HG02973 (cell line): ENCODE measurements around the gene DROSHA.

Source experiments
- ATAC-seq: cut with Tn5 transposase; IDR thresholded peaks from one replicate; pipeline ENCODE4 v1.9.1; 2021; ENCODE audit warnings: moderate library complexity; ENCODE audit not compliant: unreplicated experiment

The DROSHA gene

GRCh38 chr5:31470608-31471007 is 61.3 kb downstream of the DROSHA start:
- no peak for ATAC-seq

DNA sequence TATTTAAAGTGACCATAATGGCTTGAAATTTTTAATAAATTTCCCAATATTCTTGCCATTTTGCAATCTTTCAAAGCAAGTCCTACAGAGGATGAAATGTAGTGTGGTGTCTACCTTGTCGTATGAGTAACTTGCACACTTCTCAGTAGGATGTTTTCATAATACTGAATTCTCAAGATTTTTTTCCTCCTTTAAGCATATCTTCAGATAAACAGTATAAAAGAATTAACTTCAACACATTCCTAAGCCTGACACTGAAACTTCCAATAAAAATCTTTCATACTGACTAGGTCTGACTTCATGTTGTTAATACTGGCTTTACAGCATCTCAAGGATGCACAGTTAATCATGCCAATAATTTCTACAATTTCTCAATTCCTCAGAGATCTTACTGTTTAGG is 62.0 kb downstream of the DROSHA start:
- ATAC-seq: no peak

- ATAC-seq: no peak
Observed at GRCh38 chr5:31469466-31469865, 62.4 kb downstream of the DROSHA start.

GRCh38 chr5:31465291-31465690 is 66.6 kb downstream of the DROSHA start:
- no peak for ATAC-seq

DNA sequence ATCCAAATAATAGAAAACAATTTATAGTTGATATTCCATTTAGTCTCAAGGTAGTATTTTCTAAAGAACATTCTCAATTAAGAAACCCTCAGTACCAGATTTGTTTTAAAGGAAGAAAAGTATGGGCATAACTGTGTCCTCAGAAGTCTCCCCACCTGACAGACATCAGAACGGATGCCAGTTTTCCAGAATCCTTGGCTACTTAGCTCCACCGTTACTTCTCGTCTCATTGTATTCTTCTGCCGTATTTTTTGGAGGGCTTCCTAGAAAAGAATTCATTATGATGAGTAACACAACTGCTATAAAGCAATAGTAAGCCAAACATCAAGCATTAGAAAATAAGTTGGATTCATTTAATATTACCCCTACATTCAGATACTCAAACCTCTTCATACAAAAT is 67.8 kb downstream of the DROSHA start:
- no peak for ATAC-seq

GRCh38 chr5:31463351-31463750 is 68.5 kb downstream of the DROSHA start:
- ATAC-seq: no peak

- no peak for ATAC-seq
Observed at GRCh38 chr5:31459594-31459993, 72.3 kb downstream of the DROSHA start.

DNA sequence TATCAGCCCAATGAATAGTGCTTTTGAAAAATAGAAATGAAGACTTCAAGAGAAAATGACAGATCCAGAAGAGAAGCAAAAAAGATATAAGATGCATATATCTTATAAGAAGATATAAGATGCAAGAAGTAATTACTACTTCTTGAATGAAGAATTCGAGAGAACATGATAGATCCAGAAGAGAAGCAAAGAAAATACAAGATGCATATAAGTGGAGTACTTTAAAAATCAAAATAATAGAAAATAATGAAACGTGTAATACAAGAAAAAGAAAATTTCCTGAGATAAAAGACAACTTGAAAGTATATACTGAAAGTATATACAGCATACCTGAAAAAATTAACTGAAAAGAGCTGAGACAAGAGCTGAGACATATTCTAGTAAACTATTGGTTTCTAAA is 76.7 kb downstream of the DROSHA start:
- ATAC-seq: no peak

DNA sequence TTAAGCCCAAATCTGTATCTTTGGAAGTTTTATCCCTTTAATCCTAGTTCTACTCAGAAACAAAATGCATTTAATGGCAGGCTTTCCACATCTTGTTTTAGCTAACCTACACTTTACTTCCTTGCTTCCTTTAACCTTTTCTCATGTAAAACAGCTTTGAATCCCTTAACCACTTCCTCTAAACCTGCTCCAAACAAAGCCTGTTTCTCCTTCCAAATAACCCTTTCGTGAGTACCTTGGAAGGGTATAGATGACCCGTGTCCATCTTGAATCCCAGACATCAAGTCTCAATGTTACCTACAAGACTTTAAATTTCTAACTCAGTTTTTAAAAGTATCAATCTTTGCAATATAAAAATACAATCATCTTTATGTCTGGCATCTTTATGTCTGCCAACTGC is 78.4 kb downstream of the DROSHA start:
- no peak for ATAC-seq

GRCh38 chr5:31452314-31452713 is 79.6 kb downstream of the DROSHA start:
- no peak for ATAC-seq

GRCh38 chr5:31449962-31450361 is 81.9 kb downstream of the DROSHA start:
- ATAC-seq: no peak

DNA sequence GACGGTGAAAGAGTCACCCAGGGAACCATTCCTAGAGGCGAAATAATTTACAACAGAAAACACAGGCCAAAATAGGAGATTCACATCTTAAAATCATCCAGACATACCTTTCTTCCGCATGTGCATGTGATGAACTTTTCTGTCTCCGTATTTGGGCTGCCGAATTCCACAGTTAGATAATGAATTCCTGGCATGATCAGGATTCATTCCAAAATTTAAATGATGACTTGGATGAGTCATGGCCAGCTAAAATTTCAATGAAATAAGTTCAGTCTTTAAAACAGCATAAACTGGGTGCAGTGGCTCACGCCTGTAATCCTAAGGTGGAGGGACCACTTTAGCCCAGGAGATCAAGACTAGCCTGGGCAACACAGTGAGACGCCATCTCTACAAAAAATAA is 82.7 kb downstream of the DROSHA start:
- ATAC-seq: no peak

DNA sequence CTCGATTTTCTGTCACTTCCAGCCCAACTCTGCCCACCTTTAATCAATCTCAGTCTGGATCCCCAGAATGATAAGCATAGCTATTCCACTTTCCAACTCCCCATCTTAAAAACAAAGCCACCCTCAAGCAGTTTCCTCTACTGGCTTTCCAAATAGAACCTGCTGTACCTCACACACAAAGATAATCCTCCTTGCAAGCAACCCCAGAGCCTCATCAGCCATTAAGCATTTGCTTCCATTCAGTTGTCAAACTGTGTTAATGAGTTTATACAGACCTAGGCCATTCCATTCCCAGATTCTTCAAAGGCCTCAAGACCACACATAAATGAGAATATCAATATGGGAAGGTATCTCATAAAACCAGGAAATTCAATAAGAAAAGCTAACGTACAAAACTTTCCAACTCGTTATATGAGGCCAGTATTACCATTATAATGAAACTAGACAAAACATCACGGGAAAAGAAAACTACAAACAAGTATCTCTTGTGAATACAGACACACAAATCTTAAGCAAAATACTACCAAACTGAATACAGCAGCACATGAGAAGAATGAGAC is 86.8 kb downstream of the DROSHA start:
- no peak for ATAC-seq

- no peak for ATAC-seq
Observed at GRCh38 chr5:31443572-31443971, 88.3 kb downstream of the DROSHA start.

GRCh38 chr5:31442058-31442745 is 89.7 kb downstream of the DROSHA start:
- ATAC-seq: no peak

- no peak for ATAC-seq
Observed at GRCh38 chr5:31436851-31437250, 95.0 kb downstream of the DROSHA start.

DNA sequence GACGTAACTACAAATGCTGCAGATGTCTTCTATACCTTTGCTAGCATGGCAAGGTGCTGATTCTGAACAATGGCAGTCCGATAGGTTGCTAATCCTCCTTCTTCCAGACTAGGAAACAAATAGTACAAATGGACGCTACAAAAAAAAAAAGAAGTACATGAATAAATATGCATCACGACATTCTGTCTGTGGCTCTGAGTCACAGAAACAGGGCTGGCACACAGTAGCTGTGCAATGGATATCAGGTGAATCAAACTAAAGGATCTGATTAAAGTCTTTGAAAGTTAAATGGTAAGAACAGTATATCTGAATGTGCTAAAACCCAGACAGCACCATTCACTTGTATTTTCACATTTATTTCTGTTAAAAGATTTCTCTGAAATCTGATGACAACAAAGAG is 96.2 kb downstream of the DROSHA start:
- no peak for ATAC-seq

- ATAC-seq: no peak
Observed at GRCh38 chr5:31434898-31435297, 97.0 kb downstream of the DROSHA start.

DNA sequence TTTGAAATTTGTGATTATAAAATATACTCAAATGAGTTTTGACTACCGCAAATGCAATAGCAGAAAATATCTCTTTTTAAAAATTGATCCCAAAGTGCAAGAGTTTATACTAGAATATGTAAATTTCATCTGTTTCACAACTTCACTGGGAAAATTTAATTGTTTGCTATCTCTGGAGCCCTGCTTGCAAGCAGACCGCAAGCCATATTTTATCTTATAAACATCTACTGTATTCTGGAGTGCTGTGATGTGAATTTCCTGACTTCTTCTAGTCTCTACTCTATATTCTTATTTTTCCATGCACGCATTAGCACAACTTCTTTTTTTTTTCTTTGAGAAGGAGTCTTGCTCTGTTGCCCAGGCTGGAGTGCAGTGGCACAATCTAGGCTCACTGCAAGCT is 98.7 kb downstream of the DROSHA start:
- no peak for ATAC-seq

GRCh38 chr5:31427724-31428309 is 104.1 kb downstream of the DROSHA start:
- ATAC-seq: no peak

- no peak for ATAC-seq
Observed at GRCh38 chr5:31427013-31427723, 104.7 kb downstream of the DROSHA start.
